Measurements from ENCODE around the gene NPBWR2.

- no peak for TF ChIP-seq SIN3A (IDR thresholded peaks at IDR 0.05; ENCODE audit: borderline replicate concordance, insufficient read depth, low read length)
- TF ChIP-seq REST (IDR thresholded peaks at IDR 0.05; ENCODE audit: insufficient read depth in 1 of 2, low read depth in 2 of 2, low read length in 2 of 2) = no peak
Measured at GRCh38 chr20:64140956-64141355, 33.6 kb upstream of the NPBWR2 start.
